HG03575 (cell line): ENCODE data around the gene OR2B3.
"Not testable (repeated sequence)": the region's sequence is repeated elsewhere in the genome, so short reads cannot be mapped to it uniquely, and the experiment has no call there.

ENCODE experiments used
- ATAC-seq: cut with Tn5 transposase; IDR thresholded peaks from one replicate; pipeline ENCODE4 v1.9.1; 2021; ENCODE audit not compliant: unreplicated experiment, insufficient number of reproducible peaks, low FRiP score; ENCODE audit errors: extremely low read depth

The OR2B3 gene, protein sequence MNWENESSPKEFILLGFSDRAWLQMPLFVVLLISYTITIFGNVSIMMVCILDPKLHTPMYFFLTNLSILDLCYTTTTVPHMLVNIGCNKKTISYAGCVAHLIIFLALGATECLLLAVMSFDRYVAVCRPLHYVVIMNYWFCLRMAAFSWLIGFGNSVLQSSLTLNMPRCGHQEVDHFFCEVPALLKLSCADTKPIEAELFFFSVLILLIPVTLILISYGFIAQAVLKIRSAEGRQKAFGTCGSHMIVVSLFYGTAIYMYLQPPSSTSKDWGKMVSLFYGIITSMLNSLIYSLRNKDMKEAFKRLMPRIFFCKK

GRCh38 chr6:29087213-29087612, at the start of gene OR2B3:
Gene OR2B3, minus strand, starts transcription at chr6:29087313. Its CDS starts 65 bp downstream, at chr6:29087248.
- ATAC-seq, result no peak

- ATAC-seq, result no peak
Observed at GRCh38 chr6:29131691-29132090, 44.6 kb upstream of the OR2B3 start.

DNA sequence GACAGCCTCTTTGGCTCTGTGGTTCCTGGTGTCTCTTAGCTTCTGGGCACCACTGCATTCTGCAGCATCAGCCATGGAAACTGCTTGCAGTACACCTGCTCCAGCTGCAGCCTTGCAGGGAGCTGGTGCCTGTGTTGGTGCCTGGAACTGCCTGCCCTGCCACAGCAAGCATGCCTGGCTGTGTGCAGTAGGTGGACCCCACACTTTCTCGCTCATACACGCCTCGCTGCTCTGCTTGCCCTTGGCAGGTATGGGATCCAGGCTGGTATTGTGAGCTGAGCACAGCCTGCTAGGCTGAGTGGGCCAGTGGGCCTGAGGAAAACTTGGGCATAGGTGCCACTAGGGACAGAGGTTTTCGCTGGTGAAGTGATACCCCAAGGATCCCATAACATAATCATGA, 43.5 kb upstream of the OR2B3 start:
- no peak for ATAC-seq

DNA sequence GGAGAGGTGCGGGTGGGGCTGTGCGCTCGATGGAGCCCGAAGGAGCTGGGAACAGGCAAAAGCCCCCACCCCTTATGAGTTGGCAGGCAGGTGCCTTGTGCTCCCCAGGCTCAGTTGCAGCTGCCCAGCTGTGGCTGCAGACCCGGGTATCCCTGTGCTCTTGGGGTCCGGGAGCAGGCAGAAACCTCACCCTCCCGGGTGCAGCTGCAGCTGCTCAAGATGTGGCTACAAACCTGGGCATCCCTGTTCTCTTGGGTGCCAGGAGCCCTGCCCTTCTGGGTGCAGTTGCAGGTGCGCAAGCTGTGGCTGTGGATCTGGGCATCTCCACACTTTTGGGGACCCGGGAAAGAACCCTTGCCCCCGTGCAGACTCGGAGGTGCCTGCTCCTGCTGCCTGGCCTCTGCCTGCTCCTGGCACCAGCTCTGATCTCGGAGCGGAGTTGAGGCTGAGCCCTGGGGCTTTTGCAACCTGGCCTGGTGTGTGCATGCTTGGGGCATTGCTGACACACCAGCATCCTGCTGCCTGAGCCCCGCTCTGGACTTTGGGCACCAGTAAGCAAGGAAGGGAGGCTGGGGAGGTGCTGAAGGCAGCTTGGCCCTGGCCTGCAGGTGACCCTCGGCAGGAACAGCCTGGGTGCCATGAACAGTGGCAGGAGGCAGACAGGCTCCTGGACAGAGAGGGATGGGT, 42.4 kb upstream of the OR2B3 start:
- no peak for ATAC-seq

DNA sequence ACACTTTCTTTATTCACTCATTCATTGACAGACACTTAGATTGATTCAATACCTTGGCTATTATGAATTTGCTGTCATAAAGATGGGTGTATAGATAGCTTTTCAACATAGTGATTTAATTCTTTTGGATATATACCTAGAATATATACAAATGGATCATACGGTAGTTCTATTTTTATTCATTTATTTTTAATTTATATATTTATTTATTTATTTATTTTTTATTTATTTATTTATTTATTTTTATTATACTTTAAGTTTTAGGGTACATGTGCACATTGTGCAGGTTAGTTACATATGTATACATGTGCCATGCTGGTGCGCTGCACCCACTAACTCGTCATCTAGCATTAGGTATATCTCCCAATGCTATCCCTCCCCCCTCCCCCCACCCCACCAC, 27.9 kb upstream of the OR2B3 start:
- not testable (repeated sequence) for ATAC-seq

DNA sequence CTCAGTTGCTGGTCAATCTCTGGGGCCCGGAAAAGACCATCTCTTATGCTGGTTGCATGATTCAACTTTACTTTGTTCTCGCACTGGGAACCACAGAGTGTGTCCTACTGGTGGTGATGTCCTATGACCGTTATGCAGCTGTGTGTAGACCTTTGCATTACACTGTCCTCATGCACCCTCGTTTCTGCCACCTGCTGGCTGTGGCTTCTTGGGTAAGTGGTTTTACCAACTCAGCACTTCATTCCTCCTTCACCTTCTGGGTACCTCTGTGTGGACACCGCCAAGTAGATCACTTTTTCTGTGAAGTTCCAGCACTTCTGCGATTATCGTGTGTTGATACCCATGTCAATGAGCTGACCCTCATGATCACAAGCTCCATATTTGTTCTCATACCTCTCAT, 25.0 kb upstream of the OR2B3 start:
- no peak for ATAC-seq

- no peak for ATAC-seq
Observed at GRCh38 chr6:29107758-29108157, 20.6 kb upstream of the OR2B3 start, which contains the start of gene OR2J3. Gene OR2J3, plus strand, starts transcription at chr6:29108058. Its CDS starts 3,833 bp downstream, at chr6:29111891.

- ATAC-seq, result no peak
Observed at GRCh38 chr6:29099190-29099589, 12.1 kb upstream of the OR2B3 start, which contains the start of gene OR2J1. Gene OR2J1, plus strand, starts transcription at chr6:29099490. Its CDS starts 1,453 bp downstream, at chr6:29100943.

DNA sequence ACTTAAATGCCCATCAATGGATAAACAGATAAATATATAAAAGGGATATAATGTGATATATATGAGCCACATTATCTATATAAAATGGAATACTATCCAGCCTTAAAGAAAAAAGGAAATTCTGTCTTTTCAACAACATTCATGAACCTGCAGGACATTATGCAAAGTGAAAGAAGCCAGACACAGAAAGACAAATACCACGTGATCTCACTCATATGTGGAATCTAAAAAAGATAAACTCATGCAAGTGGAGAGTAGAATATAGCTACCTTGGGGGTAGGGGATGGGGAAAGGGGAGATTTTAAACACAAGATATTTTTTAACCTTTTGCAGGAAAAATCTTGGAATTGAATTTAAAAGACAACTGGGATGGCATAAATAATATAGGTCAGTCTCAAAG, 10.7 kb upstream of the OR2B3 start:
- no peak for ATAC-seq

DNA sequence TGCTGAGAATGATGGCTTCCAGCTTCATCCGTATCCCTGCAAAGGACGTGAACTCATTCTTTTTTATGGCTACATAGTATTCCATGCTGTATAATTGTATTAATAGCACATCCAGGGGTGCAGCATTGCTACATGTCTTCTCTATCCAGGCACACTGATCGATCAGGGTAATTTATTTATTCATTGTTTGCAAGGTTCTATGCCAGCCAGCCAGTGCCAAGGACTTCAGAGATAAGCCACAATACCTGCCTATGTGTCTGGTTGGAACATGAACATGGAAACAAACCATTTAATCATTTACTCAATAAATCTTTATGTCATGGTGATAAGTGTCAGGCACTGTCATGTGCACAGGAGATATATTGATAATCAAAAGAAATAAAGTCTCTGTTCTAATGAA, 5.8 kb upstream of the OR2B3 start:
- no peak for ATAC-seq

DNA sequence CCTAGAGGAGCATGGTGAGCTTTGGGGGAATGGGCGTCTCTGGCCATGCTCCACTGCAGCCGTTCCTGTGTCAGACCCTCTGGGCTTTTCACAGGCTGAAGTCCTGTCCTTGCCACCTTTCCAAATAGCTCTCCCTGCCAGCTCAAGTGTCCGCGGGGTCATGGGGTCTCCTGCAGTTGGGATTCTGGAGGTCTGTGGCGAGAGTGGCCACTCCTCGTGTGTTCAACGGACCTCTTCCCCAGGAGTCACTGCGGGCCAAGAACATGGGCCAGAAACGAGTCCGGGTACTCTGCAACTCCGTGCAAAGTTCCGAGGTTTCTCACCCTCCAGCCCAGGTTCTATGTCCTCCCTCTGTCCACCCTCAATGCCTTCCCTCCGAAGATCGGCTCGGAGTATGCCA, 4.7 kb downstream of the OR2B3 start:
- ATAC-seq, result no peak

GRCh38 chr6:29081312-29081711, 5.8 kb downstream of the OR2B3 start:
- no peak for ATAC-seq

DNA sequence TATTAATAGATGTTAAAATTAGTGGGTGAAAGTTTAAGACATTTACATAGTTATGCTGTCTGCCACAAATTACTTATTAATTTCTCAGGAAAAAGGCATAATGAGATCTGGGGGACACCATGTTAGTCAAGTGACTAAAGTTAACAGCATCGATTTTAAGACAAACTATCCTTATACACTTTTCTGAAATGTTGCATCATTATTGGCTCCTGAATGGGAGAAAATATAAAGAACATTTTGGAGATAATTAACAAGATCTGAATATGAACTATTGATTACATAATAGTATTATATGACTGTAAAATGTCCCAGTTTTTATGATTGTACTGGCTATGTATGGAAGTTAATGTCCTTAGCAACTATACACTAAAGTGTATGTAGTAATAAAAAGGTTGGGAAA, 7.9 kb downstream of the OR2B3 start:
- ATAC-seq, result no peak

DNA sequence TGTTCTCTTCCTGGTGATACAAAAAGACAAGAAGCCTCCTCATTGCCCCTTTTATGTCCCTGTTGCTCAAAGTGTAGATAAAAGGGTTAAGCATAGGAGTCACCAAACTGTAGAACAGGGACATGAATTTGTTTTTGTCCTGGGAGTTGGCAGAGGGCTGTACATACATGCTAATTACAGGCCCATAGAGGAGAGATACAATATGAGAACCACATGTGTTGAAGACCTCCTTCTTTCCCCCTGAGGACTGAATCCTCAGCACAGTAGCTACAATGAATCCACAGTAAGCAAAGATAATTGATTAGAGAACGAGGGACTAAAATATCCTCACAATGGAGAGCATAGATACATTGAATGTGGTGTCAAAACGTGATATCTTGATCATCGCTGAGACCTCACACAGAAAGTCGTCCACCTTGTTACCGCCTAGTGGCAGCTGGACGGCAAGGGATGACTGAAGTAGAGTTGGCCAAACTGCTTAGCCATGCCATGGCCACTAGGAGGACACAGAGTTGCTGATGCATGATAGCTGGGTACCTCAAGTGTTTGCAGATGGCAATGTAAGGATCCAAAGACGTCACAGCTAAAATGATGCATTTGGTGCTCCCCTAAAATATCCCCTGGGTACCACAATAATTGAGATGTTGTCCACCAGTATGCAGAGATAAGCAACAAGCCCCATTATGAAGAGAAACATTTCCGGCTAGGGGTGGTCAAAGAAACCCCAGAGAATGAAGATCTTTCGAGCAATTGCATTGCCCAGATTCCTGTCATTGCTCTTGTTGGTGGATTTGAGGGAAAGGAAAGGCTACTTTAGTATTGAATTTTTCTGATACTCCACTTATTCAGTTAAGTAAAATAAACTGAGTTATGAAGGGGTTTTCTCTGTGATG, 15.0 kb downstream of the OR2B3 start:
- ATAC-seq, result no peak

GRCh38 chr6:29051680-29052079, 35.4 kb downstream of the OR2B3 start:
- no peak for ATAC-seq

DNA sequence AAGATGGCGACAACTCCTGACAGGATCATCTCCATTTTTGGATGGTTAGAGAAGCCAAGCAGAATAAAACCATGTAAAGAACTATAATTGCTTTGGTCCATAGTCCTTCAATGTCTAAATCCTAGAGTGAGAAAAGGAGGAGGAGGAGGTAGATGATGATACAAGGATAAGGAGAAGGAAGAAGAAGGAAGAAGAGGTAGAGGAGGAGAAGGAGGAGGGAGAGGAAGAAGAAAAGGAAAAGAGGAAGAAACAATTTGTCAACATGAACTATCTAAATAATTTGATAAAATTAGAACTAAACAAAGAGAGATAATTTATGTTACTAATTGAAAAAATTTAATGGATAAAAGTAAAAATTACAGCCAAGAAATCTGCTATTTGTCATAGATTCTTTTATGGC, 42.0 kb downstream of the OR2B3 start, which contains the start of gene OR2W1:
TSS of gene OR2W1 (minus strand) at position 101 of the 400 bp plus-strand sequence. CDS start at position 101, 0 bp downstream.
- no peak for ATAC-seq
